CD4-positive, alpha-beta T cell treated with Interleukin-10 for 1 hour (primary cell): Measurements from ENCODE around the gene SLC4A4.

Experiments used
- DNase-seq: peaks from one replicate; pipeline ENCODE4 v3.0.0-alpha.2; 2020

SLC4A4 gene

DNA sequence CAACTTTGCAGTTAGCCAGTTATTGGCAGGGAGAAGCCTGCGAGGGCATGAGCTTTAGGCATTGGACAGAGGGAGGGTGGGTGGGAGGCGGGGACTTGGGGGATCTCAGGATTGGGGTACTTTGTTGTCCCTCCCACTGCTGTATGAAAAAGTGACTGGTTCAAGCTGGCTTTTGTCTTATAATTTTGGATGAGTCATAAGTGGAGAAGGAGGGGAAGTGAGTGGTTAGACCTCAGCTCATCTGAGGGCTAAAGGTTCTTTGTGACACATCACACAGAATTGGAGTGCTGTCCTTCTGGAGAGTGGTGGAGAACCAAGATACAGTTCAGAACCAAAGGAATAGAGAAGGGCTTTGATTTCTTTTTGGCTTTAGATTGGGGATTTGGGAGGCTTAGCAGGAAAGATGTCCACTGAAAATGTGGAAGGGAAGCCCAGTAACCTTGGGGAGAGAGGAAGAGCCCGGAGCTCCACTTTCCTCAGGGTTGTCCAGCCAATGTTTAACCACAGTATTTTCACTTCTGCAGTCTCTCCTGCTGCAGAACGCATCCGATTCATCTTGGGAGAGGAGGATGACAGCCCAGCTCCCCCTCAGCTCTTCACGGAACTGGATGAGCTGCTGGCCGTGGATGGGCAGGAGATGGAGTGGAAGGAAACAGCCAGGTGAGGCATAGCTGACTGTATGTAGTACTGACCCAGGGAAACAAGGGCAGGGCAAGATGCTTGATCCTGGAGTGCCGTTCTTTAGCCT lies at the start of gene SLC4A4:
Gene SLC4A4, plus strand, starts transcription at position 175 of the 748 bp plus-strand sequence.
- peak; percentile 15 for DNase-seq

DNA sequence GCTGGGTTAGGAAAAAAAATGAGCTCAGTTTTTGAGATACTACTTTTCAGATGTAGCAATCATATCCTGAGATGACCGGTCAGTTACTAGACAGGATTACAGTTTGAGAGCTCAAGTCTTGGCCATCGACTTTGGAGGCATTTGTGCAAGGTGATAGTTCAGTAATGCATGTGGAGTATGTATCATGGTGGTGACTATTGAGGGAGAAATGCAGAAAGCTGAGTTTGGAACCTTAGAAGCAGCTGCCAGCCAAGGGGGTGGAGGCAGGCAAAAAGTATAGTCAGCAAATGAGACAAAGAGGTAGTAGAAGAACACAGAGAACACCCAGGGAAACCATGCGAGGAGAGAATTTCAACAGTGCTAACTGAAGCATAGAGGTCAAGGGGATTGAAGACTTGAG lies 48.7 kb upstream of the SLC4A4 start:
- no peak for DNase-seq

DNA sequence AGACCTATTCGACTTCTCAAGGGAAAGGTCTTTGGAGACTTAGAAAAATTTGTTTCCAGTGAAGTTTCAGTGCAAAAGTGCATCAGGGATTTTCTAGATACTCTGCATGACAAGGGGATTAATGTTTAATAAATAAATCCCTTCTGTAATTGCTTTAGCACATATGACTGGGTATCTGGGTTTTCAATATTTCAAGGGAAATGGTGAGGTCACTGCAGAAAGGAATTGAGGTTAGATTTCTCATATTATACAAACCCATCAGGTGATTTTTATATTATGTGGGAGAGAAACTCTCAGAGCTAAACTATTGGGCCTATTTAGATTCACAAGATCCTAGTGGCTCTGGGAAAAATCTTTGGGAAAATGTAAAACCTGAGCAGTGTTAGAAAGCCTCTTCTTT lies 48.3 kb upstream of the SLC4A4 start:
- DNase-seq, result no peak

DNA sequence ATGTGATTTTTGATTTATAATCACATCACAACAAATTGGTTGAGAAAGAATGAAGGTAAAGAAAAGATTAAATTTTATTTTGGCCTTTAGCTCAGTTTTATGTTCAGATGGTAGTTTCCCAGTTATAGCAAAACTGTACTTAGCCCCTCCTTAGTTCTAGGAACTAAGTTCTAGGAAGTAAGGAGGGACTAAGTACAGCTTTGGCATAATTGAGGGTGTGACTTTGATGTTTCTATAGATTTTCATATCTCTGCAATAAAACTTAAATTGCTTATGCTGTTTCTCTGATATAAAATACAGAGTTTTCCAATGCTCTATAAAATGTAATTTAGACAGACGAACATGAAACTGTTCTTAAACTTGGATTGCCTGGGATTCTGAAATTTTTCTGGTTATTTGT lies 46.6 kb upstream of the SLC4A4 start:
- no peak for DNase-seq

DNA sequence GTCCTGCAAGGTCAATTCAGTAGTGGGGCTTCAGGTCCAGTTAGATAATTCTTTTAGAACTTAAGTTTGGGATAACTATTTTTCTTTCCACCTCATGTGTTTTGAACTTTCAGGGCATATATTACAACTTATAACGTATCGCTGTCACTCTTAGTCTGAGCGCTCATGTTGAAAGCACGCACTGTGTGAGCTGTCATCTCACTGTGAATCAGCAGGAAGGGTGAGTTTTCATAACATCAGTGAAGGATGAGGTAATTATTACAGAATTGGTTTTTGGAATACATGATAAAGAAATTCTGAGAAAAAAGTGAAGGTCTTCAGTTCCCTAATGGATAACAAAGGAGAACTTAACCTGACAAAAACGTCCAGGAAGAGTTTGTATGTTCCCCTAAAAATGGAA lies 45.1 kb upstream of the SLC4A4 start:
- no peak for DNase-seq

DNA sequence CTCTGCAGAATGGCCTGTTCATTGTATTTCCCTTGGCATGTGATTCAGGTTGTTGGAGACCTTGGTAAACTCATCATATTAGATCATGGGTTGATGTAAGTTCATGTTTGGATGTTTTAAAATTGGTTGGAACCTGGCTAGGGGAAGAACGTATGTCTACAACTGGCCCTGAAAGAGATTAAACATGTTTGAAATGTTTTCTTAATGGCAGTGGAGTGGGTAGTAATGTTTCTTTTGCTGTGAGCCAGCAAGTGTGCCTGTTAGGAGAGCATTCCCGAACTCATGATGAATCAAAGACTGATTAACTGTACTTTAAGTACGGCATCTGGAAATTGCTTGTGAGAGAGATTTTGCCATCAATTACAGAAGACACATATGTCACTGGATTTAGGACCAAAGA lies 44.5 kb upstream of the SLC4A4 start:
- no peak for DNase-seq

DNA sequence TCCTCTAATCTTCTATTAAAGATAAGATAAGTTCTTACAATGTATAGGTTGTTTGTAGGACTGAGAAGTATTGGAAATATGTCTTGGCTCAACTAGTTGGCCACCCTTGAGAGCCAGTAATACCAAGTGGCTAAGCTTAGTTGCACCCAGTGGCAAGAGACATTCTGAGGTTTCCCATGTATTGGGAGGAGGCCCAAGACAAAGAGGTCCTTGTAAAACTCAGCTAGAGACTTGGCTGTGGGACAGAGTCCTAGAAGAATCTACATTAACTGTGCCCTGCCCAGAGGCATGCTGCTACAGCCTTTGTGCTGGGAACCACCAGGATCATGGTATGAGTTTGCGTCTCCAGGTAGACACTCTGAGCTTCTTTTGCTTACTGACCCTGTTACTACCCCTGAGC lies 41.9 kb upstream of the SLC4A4 start:
- no peak for DNase-seq

DNA sequence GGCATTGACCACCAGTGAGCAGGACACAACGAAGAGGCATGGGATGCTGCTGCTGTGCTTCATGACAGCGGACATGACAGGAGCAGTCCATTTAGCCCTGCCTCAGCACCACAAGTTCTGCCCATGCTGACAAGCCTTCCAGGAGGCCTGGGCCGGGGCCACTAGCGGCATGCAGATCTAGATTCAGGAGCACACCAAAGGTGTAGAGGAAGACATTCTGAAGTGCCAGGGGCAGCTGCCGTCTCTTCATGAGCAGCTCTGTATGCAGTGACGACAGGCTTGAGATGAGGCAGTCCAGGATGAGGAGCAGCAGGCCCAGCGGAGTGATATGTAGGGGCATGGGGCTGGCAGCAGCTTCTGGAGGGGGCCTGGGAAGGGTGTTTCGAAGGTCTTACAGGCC lies 38.5 kb upstream of the SLC4A4 start:
- no peak for DNase-seq

DNA sequence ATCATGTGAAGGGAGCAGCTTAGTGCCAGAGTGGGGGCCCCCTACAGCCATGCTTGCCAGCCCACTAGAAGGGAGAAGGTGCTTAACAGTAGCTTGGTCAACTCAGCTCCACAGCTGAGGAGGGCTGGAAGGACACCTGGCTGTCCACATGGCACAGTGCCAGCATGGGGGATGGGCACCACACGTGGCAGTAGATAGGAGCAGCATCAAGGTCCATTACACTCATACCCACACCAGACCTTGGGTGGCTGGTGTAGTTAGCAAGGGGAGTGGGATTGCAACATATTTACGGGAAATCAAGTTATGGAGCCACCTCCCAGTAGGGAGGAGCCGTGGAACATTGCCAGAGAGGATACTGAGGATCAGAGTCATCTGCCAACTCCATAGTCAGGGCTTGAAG lies 37.9 kb upstream of the SLC4A4 start:
- DNase-seq, result no peak

DNA sequence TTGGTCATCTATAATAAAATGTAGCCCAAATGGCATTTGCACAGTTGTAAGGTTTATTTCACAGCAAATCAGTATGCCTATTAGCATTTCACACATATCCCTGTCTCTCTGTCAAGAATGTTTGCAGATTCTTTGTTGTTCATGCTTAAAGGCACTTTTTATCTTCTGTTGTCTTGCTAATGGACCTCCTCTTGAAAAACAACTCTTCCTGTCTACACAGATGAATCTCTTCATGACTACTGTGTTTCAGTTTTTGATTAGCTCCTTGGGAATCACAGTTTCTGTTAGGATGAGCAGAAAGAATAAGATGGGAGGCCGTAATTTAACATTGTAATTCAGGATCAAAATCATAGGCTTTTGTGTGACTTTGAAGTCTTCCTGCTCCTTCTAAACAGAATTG lies 35.5 kb upstream of the SLC4A4 start:
- no peak for DNase-seq

DNA sequence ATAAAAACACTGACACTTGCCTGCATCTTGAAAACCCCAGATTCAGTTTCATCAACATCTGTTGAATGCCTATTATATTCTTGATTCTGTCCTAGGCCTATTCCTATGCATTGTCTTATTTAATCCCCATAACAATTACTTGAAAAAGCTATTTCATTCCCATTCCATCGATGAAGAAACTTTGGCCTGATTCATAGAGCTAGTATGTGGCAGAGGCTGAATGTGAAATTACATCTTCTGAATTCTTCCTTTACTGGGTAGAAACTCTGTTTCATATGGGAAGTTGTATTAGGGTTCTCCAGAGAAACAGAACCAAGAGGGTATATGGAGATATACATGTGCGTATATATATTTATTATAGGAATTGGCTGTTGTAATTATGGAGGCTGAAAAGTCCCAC lies 35.0 kb upstream of the SLC4A4 start:
- DNase-seq, result no peak

DNA sequence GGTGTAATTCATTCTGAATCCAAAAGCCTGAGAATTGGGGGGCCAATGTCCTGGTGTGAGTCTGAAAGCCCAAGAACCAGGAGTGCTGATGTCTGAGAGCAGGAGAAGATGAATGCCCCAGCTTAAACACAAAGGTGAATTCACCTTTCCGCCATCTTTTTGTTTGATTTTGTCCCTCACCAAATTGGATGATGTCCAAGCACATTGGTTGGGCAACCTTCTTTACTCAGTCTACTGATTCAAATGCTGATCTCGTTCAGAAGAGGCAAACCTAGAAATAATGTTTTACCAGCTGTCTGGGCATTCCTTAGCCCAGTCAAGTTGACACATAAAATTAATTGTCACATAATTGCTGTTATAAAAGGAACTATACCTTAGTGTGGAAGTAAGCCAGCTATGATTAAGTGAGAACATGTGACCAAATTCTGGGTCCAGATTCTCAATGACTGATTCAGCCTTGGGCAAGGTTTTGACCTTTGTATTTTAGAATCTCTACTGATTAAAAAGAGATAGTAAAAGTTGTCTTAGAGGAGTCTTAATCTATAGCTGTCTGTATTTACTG lies 34.5 kb upstream of the SLC4A4 start:
- DNase-seq, result no peak

DNA sequence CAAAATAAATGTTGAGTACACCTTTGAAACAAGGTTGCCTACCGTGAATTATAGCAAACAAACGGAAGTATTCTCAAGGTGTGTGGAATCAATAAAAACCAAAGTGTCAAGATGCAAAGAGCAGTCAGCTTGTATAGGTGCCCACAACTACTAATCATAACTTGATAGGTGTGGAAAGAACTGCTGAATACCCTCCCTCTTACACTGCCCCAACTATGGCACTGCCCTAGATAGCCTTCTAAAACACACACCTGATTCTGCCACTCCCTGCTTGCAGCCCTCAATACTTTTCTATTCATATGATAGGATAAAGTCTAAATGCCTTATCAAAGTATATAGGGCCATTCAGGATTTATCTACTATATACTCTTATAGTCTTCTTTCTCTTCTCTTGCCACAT lies 31.1 kb upstream of the SLC4A4 start:
- DNase-seq, result no peak

DNA sequence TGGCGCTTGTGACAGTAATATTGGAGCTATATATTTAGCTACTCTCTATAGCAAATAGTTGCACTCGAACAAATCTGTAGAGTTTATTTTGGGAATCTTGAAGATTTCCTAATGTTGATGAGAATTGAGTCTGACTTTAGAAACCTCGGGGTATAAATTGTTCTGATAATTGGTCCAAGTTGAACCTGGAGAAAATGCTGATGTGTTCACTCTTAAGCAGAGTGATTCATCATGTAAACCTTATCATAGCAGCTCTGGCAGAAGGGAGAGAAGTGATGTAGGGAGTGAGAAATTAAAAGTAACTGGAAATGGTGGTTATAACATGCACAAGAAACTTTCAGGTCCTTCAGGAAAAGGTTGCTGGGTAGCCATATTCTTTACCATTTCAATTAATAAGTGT lies 16.4 kb upstream of the SLC4A4 start:
- DNase-seq, result no peak

DNA sequence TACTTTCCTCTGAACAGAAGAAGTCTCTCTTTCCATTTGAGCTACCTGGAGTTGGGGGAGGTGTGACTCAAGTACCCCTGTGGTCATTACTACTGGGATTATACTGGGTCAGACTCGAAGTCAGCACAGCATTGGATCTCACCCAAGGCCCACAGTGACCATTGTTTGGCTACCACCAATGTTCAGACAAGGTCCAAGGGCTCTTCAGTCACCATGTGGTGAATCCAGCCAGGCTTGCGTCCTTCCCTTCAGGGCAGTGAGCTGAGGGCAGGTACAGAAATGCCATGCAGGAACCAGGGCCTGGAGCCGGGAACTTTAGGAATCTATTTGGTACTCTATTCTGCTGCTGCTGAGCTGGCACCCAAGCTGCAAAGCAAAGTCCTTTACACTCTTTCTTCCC lies 5.5 kb upstream of the SLC4A4 start:
- DNase-seq, result no peak

DNA sequence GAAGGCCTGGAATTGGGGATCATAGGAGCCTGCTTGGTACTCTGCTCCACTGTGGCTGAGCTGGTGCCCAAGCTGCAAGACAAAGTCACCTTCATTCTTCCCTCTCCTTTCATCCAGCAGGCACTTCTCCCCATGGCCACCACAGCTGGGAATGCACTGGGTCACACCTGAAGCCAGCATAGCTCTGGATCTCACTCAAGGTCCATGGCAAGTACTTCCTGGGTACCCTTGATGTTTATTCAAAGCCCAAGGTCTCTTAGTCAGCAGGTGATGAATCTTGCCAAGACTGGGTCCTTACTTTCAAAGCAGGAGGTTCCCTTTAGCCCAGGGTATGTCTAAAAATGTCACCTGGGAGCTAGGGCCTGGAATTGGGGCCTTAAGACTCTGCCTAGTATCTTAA lies 4.9 kb upstream of the SLC4A4 start:
- DNase-seq, result no peak

DNA sequence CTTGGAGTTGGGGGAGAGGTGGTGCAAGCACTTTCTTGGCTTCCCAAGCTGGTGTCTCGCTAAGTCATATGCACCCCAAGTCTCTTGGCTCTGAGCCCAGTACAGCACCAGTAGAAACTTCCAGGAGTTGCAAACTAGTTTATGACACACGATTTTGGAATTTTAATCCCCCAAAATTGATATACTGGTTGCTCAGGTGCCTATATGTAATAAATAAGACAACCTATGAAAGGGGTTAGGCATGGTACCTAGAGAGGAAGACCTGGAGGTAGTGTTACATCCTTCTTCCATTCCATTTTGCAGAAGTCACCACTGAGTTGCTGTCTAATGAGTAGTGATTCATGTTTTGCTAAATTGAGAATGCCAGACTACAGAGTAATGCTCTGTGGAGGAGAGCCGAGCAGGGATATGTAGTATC lies 4.3 kb upstream of the SLC4A4 start:
- DNase-seq, result no peak

DNA sequence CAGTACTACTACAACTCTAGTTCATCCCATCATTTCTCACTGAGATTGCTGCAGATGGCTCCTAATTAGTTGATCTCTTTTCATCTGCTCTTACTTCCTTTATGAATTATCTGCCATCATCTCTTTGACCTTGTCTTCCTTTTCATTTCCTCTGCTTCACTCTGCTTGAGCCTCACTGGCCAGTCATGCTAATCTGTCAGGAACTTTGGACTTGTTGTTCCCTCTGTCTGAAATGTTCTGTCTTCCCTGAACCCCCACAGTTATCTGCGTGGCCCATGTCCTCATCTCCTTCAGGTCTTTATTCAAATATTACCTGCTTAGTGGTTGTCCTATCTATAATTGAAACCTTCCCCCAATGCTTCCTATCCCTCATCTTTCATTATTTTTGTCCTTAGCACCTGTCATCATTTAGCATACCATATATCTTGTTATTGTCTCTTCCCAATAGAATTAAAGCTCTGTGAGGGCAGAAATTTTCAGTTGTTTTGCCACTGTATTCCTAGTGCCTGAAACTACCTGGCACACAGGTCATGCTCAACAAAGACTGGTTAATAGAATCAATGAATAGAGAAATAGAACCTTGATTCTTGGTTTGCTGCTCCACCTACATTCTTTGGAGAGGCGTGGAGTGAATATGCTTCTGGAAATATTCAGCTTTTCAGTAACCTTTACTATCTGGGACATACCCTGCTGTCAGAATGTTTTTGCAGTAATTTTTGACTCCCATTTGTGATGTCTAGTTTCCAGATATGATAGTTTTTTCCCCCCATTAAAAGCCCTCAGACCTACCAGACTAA lies 5.0 kb downstream of the SLC4A4 start:
- no peak for DNase-seq

DNA sequence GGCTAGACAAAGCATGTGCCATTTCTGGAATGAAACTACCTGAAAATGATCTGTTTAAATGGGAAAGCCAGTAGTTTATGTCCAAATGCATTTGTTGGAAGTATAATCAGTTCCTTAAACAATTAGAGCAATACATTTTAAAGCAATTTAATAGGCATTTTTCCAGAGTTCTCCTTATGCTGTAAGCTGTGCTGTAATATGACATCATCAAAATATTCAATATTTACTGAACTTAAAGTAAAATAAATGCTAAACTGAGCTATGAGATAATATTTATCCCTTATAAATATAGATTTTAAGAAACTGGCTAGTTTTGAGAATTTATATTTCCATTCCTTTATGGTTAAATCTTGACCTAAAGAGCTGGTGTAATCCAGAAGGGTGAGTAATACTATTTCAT lies 7.9 kb downstream of the SLC4A4 start:
- DNase-seq, result no peak

DNA sequence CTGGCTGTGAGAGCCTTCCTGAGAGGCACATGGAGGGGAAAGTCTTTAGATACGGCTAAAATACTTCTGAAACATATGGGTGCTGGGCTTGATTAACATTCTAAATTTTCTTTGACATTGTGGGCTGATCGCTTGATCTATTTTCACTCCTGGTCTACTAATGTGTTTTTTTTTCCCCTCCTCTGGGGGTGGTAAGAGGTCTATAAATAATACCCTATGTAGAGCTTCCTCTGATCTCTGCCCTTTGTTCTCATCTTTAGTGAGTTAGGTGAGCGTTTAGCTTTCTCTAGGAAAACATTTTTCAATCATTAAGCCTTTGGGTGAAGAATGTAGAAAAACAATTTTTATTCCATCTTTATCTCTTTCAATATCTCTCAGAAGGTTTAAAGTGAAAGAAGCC lies 9.8 kb downstream of the SLC4A4 start:
- DNase-seq, result no peak

DNA sequence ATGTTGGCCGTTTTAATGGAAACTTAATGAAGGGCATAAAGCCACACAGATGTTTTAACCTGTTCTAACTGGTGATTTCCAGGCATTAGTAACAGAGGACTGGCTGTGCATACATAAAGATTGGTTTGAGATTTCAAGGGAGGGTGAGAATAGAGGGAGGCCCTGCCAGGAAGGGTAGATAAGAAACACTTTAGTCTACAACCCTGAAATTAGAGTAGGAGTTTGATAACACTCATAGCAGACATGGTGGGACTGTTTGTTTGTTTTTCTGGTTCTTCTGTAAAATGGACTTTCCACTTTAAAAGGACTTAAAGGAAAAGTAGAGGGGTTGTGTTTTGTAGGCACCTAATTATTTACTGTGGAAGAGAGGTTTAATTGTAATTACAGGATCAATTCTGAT lies 16.2 kb downstream of the SLC4A4 start:
- DNase-seq, result no peak

DNA sequence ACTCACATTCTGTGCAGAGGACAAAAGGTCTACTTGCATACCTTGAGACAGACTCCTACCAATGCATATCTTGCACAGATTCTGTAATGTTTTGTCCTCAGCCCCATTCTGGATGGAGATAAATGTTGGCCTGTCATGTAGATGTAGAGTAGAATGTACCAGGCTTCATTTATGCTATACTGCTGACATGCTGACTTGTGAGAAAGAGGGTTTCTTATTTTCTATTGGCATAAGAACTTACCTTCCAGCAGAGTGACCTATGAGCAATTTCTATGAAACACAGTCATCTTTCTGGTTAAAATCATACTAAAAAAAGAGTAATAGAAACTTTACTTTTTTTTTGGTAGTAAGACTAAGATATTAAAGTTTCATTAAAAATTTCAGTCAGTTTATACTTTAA lies 17.2 kb downstream of the SLC4A4 start:
- DNase-seq, result no peak

DNA sequence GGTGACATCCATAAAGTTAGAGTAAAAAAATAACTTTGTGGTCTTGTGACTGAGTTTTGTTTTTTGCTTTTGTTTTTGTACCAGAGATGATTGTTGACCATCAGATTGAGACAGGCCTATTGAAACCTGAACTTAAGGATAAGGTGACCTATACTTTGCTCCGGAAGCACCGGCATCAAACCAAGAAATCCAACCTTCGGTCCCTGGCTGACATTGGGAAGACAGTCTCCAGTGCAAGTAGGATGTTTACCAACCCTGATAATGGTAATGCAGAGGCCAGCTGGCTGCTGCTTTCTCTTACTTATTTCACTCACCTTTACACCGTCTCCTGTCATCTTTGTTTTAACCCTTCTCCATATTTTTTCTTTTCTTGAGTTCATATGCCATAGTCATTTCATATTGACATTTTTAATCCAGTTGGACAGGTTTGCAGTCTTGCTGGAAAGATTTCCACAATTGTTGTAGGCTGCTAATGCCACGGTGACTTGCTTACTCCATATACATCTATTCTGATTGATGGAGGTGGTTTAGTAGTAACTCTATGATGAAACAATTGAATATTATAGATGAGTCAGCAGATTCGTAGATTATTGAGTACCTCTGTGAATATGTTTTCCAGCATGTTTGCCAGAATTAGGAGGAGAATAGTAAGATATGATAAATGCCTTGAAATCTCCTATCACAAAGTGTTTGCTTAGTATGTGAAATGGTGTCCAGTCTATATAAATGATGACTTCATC lies 18.3 kb downstream of the SLC4A4 start:
- no peak for DNase-seq

DNA sequence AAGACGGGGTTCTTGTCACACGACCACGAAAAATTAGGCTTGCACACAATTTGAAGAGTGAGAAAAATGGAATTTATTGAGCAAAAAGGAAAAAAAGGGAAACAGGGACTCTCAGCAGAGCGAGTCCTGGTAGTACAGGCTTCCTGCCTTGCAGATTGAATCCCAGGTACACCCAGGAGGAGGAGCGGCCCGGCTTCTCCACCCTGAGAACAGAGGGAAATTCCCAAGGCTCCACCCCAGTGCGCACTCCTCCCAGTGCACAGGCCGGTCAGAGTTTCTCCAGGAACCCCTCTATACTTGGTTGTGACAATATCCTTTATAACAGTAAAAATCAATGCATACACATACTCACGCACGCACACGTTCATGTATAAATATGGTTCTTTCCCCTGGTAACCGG lies 22.0 kb downstream of the SLC4A4 start:
- no peak for DNase-seq
